Ecto neural progenitor cell (in vitro differentiated cells): ENCODE data around the gene PAPPA.

ENCODE experiments used
- DNase-seq: peaks from one replicate; pipeline ENCODE4 v3.0.0-alpha.2; 2018; ENCODE audit warnings: low spot score

Gene PAPPA

DNA sequence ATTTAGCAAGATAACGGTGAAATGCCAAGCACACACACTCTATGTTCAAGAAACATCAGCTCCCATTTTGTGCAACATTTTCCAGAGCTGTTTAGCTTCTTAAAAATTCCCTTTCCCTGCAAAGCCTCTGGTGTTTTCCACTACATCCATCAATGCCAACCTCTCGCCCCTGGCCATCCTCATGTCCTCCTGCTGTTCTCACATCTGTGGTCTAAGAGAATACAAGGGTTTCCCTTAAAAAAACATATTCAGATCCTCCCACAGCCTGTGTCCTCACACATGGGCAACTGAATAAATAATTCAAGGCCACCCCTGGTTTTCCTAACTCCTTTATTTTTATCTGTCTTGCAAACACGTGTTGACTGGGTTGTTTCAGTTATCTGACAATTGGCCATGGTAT lies 70.3 kb downstream of the PAPPA start:
- no peak for DNase-seq

- no peak for DNase-seq
Measured at GRCh38 chr9:116230051-116230632, 76.6 kb downstream of the PAPPA start.

DNA sequence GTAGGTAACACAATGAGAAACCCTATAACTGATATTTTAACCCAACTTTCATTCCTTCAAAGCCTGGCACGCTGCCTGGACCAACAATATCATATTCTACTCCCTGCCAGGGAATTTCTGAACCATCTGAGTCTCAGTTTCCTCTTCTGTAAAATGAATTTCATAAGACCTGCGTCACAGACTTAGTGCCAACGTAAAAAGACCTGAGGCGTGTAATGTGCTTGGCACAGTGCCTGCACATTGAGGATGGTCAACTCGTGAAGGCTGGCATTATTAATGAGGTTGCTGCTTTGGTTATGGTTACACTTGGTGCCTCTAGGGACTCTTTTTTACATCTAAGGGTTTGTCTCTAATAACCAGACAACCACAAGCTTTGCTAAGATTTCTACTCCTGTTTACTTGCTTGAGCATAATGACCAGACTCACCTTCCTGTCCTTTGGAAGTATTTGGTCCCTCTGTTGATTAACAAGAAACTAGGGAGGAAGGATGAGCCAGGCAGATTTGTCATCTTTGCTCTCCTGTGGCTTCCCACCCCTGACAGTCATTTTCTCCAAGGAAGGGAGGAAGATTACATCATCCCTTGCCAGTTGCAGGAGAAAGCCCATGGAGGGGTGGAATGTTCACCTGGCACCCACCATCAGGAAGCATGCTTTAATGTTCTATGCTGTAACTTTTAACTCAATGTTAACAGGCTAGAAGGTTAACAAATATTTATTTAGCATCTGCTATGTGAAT lies 79.0 kb downstream of the PAPPA start:
- no peak for DNase-seq

DNA sequence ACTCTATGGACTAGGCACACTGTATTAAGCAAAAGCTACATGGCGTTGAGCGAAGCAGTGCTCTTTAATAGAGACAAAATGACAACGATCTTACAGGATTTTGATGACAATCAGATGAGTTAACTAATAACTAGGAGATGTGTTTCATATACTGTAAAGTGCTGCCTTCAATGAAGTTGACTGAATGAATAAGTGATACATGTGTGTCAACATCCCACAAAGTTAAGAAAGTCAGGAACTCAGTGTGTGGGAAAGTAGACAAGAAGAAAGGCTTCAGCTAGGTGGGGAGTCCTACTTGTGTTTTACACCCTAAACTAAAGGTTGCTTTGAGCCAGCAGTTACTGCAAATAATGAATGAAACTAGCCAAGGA lies 79.6 kb downstream of the PAPPA start:
- DNase-seq = no peak

- DNase-seq = no peak
Measured at GRCh38 chr9:116234081-116234480, 80.5 kb downstream of the PAPPA start.

GRCh38 chr9:116236979-116237378 lies 83.4 kb downstream of the PAPPA start:
- DNase-seq = no peak

DNA sequence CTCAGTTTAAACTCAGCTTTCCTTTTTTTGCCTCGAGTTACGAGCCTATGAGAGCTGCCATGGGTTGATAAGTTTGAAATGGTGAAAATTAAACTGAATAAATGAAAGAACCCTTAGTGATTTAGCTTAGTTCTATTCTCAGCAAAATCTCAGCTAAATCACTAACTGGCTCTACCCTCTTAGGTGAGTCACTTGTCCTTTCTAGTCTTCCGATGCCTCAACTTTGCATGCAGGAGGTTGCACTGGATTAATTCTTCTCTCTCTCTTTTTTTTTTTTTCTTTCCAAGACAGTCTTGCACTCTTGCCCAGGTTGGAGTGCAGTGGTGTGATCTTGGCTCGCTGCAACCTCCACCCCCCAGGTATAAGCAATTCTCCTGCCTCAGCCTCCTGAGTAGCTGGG lies 83.9 kb downstream of the PAPPA start:
- no peak for DNase-seq

- DNase-seq = no peak
Measured at GRCh38 chr9:116238225-116238624, 84.6 kb downstream of the PAPPA start.

GRCh38 chr9:116238776-116239340 lies 85.3 kb downstream of the PAPPA start:
- no peak for DNase-seq

DNA sequence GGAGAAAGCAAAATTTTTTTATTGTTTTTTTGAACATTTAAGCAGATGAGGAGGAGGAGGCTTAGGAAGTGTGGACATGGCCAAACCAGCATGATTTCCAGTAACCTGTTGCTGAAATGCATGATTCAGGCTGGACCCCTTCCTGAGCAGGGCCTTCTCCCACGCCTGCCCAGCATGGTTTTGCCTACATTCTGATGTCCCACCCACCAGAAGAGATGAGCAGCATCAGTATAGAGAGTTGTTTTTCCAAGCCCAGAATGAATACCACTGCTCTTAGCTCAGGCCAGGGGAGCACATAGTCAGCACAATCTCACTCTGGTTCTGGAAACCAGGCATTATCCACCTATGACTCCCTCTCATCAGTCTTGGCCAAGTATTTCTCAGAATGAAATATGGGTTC lies 90.1 kb downstream of the PAPPA start:
- no peak for DNase-seq

DNA sequence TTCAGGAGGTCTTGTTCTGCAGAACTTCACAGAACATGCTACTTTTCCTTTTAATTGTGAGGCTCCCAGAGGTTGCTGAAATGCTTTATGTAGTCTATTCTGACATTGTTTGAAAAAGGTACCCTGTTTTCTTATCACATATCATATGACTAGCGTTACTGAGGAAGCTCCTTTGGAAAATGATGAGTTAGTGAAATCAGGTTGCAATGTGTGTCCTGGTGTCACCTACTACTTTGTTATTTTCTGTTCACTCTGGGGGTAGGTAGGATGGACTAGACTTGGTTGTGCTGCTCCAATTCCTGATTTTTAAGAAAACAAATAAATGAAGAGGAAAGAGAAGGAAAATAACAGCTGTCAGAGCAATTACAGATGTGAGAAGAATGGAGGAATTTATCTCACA lies 93.7 kb downstream of the PAPPA start:
- DNase-seq = no peak

- no peak for DNase-seq
Measured at GRCh38 chr9:116247791-116248374, 94.3 kb downstream of the PAPPA start.

DNA sequence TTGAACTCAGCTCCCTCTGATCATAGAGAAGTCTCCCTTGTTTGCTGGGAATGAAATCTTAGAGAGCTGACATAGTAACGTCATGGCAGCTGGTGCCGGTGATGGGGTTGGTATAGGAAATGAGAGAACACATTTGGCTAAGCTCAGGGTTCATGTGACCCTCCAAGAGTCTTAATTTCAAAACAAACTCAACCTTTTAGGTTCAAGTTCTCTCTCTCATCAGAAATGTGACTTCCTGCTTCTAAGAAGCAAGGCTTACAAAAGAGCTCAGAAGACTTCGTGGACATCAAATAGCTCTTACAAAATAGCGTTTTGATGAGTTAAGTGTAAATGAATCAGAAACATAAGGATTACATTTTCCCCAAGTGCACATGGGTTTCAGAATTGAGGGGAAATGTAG lies 97.3 kb downstream of the PAPPA start:
- no peak for DNase-seq

DNA sequence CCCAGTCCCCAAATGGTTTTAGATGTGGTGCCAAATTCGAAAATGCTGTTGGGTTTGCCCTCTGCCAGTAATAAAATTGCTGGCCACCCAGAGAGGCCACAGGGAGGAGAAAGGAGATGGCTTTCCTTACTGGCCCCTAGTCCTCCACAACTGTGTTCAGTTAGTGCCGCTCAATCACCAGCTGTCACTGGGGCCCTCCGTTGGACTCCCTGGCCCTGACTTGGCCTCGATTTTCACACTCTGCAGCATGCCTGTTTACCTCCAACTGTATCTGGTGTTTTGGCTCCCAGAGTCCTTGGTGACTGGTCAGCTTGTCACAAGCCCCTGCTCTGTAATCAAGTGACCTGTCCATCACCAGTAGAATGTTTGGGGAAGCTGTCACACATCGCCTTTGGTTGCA lies 97.8 kb downstream of the PAPPA start:
- no peak for DNase-seq

DNA sequence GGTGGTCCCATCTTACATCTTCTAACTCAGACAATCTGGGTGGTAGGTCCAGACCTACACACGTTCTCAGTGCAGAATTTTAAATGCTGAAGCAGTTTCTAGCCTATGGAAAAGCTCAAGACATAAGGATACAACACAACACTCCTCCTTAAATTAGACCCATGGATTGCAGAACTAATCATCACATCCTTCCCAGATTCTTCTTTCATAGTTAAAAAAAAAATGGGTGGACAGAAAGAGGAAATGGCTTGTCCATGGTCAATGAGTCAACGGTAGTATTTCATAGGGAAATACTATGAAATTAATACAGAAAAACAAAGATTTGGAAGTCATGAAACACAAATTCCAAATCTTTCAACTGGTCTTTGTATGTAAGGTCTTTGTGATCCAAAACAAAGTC lies 106.9 kb downstream of the PAPPA start:
- no peak for DNase-seq

- DNase-seq = no peak
Measured at GRCh38 chr9:116262448-116262847, 108.9 kb downstream of the PAPPA start.

DNA sequence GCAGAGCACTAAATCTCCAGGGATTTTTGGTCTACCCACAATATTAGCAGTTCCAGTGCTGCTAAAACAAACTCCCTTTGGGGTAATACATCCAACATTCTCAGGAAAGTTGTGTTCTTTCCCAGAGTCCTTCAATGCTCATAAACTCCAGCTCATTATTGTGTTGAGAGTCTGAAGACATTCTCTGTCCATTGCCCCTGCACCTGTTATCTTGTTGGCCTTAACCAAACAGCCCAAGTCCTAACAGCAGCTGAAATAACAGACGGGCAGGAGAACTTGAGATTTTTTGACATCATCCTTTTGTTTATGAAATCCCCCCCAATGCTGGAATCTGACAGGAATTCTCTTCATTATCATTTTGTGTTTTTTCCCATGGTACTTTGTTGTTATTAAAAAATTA lies 110.8 kb downstream of the PAPPA start:
- DNase-seq = no peak

DNA sequence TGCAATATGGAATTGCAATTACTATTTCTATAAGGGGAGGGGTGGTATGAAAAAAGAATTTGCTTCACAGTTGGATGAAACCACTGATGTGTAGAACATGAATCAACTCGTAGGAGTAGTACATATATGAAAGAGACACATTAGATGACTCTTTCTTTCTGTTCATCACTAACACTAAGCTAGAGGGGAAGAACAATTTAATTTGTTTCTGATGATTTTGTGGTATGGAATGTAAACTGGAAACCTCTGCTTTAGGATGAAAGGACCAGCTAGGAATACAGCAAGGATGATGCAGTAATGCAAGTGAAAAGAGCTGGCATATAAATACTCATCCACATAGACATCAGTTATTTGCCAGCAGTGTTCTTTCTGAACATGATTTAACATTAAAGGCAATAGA lies 113.4 kb downstream of the PAPPA start:
- DNase-seq = no peak

- DNase-seq = no peak
Measured at GRCh38 chr9:116269250-116269649, 115.7 kb downstream of the PAPPA start.

GRCh38 chr9:116270546-116270945 lies 117.0 kb downstream of the PAPPA start:
- no peak for DNase-seq

DNA sequence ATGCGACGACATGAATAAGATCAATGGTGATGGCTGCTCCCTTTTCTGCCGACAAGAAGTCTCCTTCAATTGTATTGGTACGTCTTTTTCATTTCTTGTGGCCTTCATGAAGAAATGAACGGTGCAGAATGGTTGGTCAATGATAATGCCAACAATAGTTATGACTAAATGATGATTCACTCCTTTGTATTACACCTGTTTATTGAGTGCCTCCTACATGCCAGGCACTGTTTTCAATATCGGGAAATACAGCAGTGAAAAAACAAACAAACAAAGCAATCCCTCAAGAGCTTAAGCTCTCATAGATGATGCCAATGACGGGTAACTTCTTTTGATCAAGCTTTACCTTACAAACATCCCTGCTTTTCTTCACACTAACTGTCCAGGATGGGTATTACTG lies 117.7 kb downstream of the PAPPA start:
- DNase-seq = no peak

DNA sequence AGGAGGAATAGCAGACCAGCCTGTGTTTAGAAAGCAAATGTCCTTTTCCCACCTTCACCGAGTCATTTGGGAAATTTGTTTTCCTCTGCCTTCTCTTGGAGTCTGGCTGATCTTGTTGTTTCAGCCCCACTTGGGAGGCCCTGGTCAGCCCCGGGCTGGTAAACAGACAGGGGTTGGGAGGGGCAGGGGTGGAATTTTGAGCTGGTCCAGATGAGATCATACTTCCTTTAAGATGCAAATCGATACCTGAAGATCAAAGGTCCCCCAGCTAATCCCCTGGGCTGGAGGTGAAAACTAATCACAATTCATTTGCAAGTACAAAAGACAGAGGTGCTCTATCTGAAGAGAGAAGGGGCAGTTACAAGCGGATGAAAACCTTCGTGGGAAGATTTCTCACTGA lies 118.4 kb downstream of the PAPPA start:
- DNase-seq = peak; percentile 73

DNA sequence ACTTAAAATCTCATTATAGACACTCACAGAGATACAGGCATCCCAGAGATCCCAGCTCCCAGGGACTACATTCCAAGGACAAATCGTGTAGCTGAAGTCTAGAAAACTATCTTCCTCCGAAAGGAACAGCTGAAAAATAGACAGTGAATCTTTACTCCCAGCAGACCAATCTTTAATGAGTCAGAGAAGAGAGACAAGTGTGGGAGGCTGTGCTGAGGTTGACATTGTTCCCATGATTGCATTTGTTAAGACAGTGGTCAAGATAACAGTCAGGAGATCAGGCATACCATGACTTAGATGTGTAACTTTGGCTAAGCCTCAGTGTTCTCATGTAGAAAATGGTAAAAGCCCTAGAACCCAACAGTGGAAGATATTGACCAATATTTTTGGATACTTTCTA lies 120.7 kb downstream of the PAPPA start:
- no peak for DNase-seq
